Skin of body (tissue), 2 donors: Measurements from ENCODE around the gene PRODH2. TPM values are rescaled to one million over a fixed set of nuclear protein-coding genes. Genes with fewer than 3 reads are reported as not detected.

Experiments
- DNase-seq: peaks from one replicate; lab custom pipeline; 2025; lab: John Stamatoyannopoulos, UW
- total RNA-seq: library from RNA; depleted of rRNA; stranded (reverse); fragments of >200 nt; gene quantifications from one replicate; pipeline ENCODE4 v1.2.3, GENCODE V29; 2014

Gene PRODH2
- total RNA-seq, 1 donor from 2014 or later = not detected

DNA sequence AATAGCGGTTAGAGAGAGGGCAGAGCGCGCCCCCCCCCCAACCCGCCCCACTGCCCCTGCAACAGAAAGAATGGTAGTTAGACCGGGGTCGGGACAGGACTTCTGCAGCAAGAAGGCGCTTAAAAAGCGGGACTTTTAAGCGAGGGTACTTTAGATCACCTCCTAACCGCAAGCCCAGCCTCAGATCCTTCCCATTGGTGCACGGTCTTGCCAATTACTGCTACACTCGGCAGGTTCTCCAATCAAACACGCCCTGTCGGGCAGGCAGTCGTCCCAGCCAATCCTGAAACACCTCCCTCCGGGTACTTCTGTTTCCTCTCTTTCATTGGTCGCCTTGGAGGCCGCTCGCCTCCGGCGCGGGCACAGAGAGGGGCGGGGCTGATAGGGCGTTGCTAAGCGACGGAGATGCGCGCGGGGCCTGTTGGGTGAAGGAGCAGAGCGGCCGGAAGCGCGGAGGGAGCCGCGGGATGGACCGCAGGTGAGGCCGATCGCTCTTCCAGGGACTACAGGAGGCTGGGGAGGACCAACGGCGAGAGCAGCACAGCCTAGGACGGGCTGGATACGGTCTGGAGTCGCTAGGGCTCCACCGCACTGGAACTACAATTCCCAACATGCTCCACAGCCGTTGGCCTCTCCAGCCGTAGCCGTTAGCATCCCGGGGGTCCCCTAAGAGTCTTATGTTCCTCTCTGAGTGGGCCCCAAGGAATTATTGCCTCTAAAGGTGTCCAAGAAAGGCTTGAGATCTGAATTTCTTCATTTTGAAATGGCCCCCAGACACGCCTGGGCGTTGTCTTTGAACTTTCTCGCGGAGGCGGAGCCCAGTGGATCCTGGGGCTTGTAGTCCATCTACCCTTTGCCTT lies 54.7 kb downstream of the PRODH2 start, which contains the start of gene PROSER3:
TSS of gene PROSER3 (plus strand) at position 428 of the 860 bp plus-strand sequence. CDS start at position 468, 40 bp downstream.
- DNase-seq = peak; percentile 100

DNA sequence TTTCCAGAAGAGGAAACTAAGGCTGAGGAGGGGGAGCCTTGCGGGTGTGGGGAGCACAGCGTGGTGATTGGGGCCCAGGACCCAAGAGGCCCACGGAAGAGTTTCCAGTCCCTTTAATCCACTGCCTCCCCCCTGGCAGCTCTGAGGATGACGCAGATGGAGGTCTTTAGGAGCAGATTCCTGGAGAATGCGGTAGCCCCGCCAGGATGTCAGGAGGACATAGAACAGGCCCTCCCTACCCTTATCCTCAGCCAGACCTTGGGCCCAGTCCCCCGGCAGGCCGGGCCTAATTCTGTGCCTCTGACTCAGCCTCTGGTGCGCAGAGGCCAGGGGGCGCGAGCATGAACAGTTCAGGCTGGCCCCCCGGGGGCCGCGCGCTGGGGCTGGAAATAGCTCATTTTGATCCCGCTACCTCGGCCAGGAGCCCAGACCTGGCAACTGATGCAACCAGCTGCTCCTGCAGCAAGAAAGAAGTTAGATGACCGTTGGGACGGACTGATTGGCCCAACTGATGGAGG lies 55.4 kb downstream of the PRODH2 start:
- DNase-seq = peak; percentile 89

DNA sequence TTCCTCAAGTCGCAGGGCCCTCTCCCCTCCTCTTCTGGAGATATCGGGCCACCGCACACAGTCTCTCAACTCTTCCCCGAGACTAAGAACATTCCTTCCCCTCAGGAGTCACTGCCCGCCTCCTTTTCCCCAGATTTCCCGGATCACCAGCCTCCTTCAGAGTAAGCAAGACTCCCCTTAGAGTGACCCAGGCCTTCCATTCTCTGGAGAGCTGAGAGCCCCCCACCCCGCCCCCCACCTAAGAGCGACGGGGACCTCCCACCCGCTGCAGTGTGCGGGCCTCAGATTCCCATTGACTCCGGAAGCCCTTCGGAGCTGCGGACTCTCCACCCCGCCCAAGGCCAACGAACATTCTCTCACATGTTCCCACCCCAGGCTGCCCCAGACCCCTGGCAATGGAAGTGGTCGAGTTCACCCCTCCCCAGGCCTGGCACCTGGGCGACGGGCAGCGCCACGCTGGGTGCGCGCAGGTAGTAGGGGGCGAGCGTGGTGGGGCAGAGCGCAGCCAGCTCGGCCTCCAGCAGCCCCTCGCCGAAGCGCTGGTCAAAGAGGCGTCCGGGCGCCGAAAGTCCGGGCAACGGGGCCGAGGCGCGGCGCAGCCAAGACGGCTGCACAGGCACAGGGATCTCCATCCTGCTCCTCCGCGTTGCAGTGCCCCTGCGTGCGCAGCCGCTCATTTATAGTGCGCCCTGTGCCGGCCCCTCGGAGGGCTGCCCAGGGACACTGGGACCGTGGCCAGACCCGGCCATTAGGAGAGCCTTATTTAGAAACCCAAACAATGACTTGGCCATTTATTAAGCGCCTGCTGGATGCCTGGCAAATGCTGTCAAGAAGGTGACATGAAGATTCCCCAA lies 56.0 kb downstream of the PRODH2 start, which contains the start of gene HSPB6:
TSS of gene HSPB6 (minus strand) at position 653 of the 854 bp plus-strand sequence. CDS start at position 632, 21 bp downstream.
- no peak for DNase-seq

DNA sequence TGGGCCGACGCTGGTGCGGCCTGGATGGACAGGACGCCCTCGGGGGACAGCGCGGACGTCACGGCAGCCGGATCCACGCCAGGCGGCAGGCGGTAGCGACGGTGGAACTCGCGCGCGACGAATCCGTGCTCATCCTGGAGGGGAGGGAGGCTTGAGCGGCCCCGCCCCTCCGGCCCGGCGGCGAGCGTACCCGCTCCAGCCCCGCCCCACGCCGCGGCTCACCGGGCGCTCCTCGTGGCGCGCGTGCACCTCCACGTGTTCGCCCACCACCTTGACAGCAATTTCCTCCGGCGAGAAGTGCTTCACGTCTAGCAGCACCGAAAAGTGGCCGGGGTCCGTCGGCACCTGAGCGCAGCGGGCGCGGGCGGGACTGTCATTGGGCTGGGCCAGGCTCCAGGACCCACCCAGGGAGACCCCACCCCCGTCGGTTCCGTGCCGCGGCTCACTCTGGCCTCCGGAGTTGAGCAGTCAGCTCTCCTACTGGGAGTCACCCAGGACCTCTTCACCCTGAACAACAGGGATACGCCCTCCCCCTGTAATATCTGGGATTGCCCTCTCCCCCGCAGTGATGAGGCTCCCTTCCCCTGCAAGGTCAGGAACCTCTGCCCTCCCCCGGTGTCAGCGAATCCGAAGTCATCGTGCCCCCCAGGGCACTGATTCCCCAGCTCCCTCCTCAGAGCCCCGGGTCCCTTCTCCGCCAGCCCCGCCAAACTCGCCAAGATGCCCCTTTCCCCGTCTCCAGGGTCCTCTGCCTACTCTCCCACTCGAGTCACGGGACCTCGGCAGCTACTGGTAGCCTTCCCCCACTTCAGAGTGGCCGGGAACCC lies 56.9 kb downstream of the PRODH2 start:
- peak; percentile 66 for DNase-seq

DNA sequence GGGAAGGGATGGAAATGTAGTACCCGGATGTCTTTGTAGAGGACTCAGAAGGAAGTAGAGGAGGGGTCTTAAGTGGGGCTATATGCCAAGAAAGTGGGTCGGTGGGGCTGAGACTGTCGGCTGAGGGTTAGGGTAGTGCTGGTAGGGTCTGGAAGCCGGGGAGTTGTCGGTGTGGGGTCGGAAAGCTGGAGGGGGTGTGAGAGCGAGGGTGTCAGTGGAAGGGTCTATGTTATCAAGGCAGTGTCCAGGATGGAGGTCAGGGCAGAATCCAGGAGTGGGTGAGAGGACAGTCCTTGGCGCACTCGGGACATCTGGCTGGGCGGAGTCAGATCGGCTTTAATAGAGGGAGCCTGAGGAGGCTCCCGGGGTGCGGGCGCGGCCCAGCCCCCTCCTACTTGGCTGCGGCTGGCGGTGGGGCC lies 57.5 kb downstream of the PRODH2 start:
- DNase-seq = no peak

DNA sequence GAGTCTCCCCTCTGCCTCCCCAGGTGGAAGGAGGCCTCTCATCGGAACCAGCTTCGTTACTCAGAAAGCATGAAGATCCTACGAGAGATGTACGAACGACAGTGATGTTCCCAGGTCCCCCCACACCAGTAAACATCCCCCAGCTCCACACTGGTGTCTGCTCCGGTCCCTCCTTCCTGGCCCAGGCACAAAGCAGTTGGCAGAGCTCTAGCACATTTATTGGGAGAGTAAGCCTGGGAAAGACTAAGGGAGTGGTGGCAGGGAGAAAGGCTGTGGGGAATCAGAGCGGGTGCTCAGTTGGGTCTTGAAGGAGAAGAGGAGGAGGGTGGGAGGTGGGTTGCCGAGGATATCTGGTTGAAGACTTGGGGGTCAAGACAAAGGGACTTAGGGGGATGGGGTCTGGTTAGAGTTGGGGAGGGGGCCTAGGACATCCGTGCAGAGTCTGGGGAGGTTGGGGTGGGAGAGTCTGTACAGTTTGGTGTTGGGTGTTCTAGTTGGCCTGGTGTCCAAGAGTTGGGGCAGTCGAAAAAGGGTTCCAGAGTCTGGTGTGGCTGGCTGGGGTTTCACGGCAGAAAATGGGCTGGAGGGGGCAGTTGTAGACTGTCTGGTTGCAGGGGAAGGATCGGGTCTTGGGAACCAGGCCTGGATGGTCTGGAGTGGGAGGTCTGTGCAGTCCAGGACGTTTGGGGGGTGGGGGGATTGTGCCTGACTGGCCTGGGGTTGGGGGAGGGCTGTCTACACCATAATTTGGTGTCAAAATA lies 58.1 kb downstream of the PRODH2 start:
- DNase-seq = no peak

DNA sequence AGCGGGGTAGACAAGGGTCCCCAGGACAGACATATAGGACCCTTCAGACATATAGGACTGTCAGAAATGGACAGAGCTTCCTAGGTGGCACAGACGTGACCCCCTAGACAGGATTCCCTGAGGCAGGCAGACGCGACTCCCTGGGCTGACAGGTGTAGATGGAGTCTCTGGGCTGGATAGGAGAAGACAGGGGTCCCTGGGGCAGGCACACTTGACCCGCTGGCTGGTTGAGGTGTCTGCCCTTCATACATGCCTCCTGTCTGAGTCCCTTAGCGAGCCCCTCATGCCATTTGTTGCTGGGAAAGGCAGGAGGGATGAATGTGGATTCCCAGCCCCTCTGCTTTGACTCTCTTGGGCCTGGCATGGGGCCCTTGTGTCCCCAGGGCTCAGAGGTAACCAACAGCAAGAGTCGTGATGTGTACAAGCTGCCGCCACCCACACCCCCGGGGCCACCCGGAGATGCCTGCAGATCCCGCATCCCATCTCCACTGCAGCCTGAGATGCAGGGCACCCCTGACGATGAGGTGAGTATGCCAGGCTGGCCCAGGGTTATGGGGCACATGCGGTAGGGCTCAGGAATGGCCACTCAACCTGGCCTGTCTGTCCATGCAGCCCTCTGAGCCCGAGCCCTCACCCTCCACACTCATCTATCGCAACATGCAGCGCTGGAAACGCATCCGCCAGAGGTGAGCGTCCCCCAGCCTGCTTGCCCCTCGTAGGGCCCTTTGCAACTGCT lies 58.8 kb downstream of the PRODH2 start:
- DNase-seq = no peak

DNA sequence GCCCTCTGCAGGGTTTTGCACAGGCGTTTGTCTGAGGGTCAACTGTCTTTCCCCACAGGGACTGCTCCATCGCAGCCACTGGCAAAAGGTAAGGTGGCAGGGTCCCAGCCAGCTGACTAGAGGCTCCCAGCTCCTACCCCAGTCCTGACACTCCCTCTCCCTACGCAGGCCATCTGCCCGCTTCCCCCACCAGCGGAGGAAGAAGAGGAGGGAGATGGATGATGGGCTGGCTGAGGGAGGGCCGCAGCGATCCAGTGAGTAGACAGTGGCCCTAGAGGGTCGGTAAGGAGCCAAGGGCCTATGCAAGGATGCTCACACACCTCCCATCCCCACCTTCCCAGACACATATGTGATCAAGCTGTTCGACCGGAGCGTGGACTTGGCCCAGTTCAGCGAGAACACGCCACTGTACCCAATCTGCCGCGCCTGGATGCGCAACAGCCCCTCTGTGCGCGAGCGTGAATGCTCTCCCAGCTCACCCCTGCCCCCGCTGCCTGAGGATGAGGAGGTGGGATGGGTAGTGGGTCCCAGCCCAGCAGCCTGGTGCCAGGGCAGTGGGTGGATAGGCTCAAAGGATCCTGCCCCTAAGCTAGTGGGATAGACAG lies 59.8 kb downstream of the PRODH2 start:
- no peak for DNase-seq

DNA sequence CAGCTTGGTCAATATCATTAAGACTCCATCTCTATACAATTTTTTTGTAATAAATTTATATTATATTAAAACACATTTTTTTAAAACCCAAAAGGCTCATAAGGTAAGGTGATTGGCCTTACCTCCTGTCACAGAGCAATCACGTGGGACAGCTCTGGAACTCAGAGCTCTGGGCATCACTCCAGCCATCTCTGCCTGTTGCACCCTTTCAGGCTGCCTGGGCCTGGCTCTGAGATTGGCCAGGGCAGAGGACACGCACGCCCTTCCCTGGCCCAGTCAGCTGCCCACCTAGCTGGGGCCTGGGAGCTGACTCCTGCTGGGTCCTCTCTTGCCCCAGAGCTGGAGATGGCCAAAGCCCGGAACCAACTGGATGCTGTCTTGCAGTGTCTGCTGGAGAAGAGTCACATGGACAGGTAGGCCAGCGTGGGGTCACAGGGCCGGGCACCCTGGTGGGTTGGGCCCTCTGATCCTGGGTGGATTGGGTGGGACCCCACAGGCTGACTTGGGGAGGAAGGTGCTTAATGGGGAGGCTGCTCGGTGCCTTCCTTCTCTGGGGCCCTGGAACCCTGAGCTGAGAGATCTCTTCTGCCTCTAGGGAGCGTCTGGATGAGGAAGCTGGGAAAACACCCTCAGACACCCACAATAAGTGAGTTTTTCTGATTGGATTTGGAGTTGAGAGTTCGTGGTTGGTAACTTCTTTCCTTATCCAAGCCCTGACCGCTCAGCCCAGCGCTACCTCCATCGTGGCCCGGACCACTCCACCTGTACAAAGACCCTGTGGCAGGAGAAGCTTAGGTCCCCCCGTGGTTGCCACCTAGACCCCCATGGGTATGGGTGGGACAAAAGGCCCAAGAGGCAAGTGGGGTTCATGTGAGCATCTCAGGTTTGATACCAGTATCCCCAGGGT lies 60.6 kb downstream of the PRODH2 start:
- DNase-seq = no peak

DNA sequence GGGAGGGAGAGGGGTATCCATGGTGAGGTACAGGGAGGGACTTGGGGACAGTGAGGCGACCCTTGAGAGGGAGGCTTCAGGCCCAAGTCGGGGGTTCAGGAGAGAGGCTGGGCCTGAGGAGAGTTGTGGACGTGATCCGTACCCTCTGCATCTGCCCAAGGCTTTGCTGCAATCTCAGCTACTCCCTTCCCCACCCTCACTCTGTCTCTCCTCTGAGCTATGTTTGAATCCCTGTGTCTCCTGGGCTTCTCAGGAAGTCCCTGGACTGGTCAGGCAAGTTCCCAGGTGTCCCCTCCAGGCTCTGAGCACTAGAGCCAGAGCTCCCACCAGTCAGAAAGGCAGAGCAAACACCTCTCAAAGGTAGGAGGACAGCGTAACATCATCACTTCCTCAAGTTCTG lies 62.5 kb downstream of the PRODH2 start:
- DNase-seq = no peak

Other genes with a start within 250 kb of the PRODH2 start
- not detected for gene ATP4A, start 249.2 kb downstream of the PRODH2 start, total RNA-seq
- gene PMIS2, start 226.7 kb downstream of the PRODH2 start, total RNA-seq = not detected
- 6.9 TPM for gene HAUS5, start 200.1 kb downstream of the PRODH2 start, total RNA-seq
- 21.8 TPM for gene RBM42, start 183.8 kb downstream of the PRODH2 start, total RNA-seq
- 0.79 TPM for gene ETV2, start 171.1 kb downstream of the PRODH2 start, total RNA-seq
- 238 TPM for gene COX6B1, start 164.5 kb downstream of the PRODH2 start, total RNA-seq
- gene UPK1A, start 146.3 kb downstream of the PRODH2 start, total RNA-seq = 0.49 TPM
- gene ZBTB32, start 108.3 kb downstream of the PRODH2 start, total RNA-seq = not detected
- 11.8 TPM for gene KMT2B, start 94.8 kb downstream of the PRODH2 start, total RNA-seq
- 1.2 TPM for gene IGFLR1, start 70.4 kb downstream of the PRODH2 start, total RNA-seq
- 5.9 TPM for gene U2AF1L4, start 67.4 kb downstream of the PRODH2 start, total RNA-seq
- gene PSENEN, start 67.2 kb downstream of the PRODH2 start, total RNA-seq = 10.1 TPM
- gene LIN37, start 64.3 kb downstream of the PRODH2 start, total RNA-seq = 4.2 TPM
- gene HSPB6, start 55.8 kb downstream of the PRODH2 start, total RNA-seq = 18.4 TPM
- gene PROSER3, start 54.7 kb downstream of the PRODH2 start, total RNA-seq = 4.5 TPM
- 5.1 TPM for gene ARHGAP33, start 37.3 kb downstream of the PRODH2 start, total RNA-seq
- not detected for gene NPHS1, start 39.7 kb upstream of the PRODH2 start, total RNA-seq
- 0.10 TPM for gene KIRREL2, start 44.1 kb upstream of the PRODH2 start, total RNA-seq
- gene APLP1, start 55.7 kb upstream of the PRODH2 start, total RNA-seq = 3.0 TPM
- gene NFKBID, start 87.7 kb upstream of the PRODH2 start, total RNA-seq = 12.0 TPM
- gene HCST, start 89.7 kb upstream of the PRODH2 start, total RNA-seq = 2.7 TPM
- gene TYROBP, start 95.5 kb upstream of the PRODH2 start, total RNA-seq = 14.1 TPM
- gene LRFN3, start 123.5 kb upstream of the PRODH2 start, total RNA-seq = 2.8 TPM
- gene SDHAF1, start 182.3 kb upstream of the PRODH2 start, total RNA-seq = 11.2 TPM
- gene SYNE4, start 196.0 kb upstream of the PRODH2 start, total RNA-seq = not detected
- 9.2 TPM for gene ALKBH6, start 201.4 kb upstream of the PRODH2 start, total RNA-seq
- 4.2 TPM for gene CLIP3, start 220.0 kb upstream of the PRODH2 start, total RNA-seq
- 2.3 TPM for gene THAP8, start 241.4 kb upstream of the PRODH2 start, total RNA-seq
- gene WDR62, start 242.1 kb upstream of the PRODH2 start, total RNA-seq = 2.5 TPM